GM12878 (cell line): ENCODE results near the gene PSME3IP1. TPM values are rescaled to one million over a fixed set of nuclear protein-coding genes. Genes with fewer than 3 reads are reported as not detected.

Source experiments
- BHLHE40 ChIP-seq, 2 experiments: fragments of 450-650 bp in 1 of 2; IDR thresholded peaks; 2 replicates each; pipeline ENCODE4 v1.6.1; 2011 to 2017; ENCODE audit warnings: low read depth in 2 of 2, borderline replicate concordance in 1 of 2, improper control_type of control experiment in 1 of 2, low read length in 1 of 2, mild to moderate bottlenecking in 1 of 2
- ESRRA ChIP-seq: IDR thresholded peaks from 2 replicates; pipeline ENCODE4 v1.6.1; 2012; ENCODE audit warnings: mild to moderate bottlenecking, low read length, improper control_type of control experiment
- EZH2 ChIP-seq: IDR thresholded peaks from 2 replicates; pipeline ENCODE4 v1.6.1; 2012; ENCODE audit warnings: low read depth, mild to moderate bottlenecking, control low read depth, inconsistent platforms, low read length, borderline replicate concordance; ENCODE audit not compliant: control insufficient read depth
- IKZF2 ChIP-seq, 2 experiments: fragments of 450-650 bp; IDR thresholded peaks; 2 replicates each; pipeline ENCODE4 v1.6.1; 2017; ENCODE audit warnings: mild to moderate bottlenecking in 2 of 2, moderate library complexity in 2 of 2
- IRF4 ChIP-seq: IDR thresholded peaks from 2 replicates; pipeline ENCODE4 v1.6.1; 2011; ENCODE audit warnings: low read depth, low read length
- MTA2 ChIP-seq: fragments of 450-650 bp; IDR thresholded peaks from 2 replicates; pipeline ENCODE4 v1.6.1; 2016; ENCODE audit warnings: low read depth, mild to moderate bottlenecking, moderate library complexity
- MXI1 ChIP-seq: fragments of 150-350 bp; IDR thresholded peaks from 2 replicates; pipeline ENCODE4 v1.6.1; 2011; ENCODE audit warnings: low read depth, mild to moderate bottlenecking, inconsistent platforms, low read length, improper control_type of control experiment
- NFIC ChIP-seq: IDR thresholded peaks from 2 replicates; pipeline ENCODE4 v1.6.1; 2012; ENCODE audit warnings: low read depth, mild to moderate bottlenecking, inconsistent platforms, low read length, moderate library complexity
- NFYA ChIP-seq: IDR thresholded peaks from 2 replicates; pipeline ENCODE4 v1.6.1; 2011; ENCODE audit warnings: low read depth, mild to moderate bottlenecking, low read length, improper control_type of control experiment, borderline replicate concordance
- NR2C2 ChIP-seq: IDR thresholded peaks from 2 replicates; pipeline ENCODE4 v1.6.1; 2011; ENCODE audit warnings: borderline replicate concordance, low read depth; ENCODE audit not compliant: control insufficient read depth, insufficient read length
- NR2F1 ChIP-seq: fragments of 450-650 bp; conservative IDR thresholded peaks from 2 replicates; pipeline ENCODE4 v1.6.1; 2017; ENCODE audit warnings: mild to moderate bottlenecking
- PAX5 ChIP-seq: IDR thresholded peaks from 2 replicates; pipeline ENCODE4 v1.6.1; 2011; ENCODE audit warnings: low read depth, low read length, borderline replicate concordance
- RAD21 ChIP-seq: IDR thresholded peaks from 2 replicates; pipeline ENCODE4 v1.6.1; 2011; ENCODE audit warnings: mild to moderate bottlenecking, low read depth, low read length, moderate library complexity; ENCODE audit not compliant: insufficient read depth
- RAD51 ChIP-seq: fragments of 450-650 bp; IDR thresholded peaks from 2 replicates; pipeline ENCODE4 v1.6.1; 2016; ENCODE audit warnings: moderate library complexity, mild to moderate bottlenecking, inconsistent platforms
- RCOR1 ChIP-seq: conservative IDR thresholded peaks from 2 replicates; pipeline ENCODE4 v1.6.1; 2012; ENCODE audit warnings: low read depth, low read length, improper control_type of control experiment
- RFX5 ChIP-seq: IDR thresholded peaks from 2 replicates; pipeline ENCODE4 v1.6.1; 2011; ENCODE audit warnings: low read depth, low read length, improper control_type of control experiment
- RUNX3 ChIP-seq: IDR thresholded peaks from 2 replicates; pipeline ENCODE4 v1.6.1; 2012; ENCODE audit warnings: low read length, inconsistent platforms
- SUZ12 ChIP-seq: fragments of 200-600 bp; sonication (generic); IDR thresholded peaks from one replicate; pipeline ENCODE4 v1.6.1; 2018; ENCODE audit warnings: antibody characterized with exemption, mild to moderate bottlenecking; ENCODE audit not compliant: unreplicated experiment
- TCF3 ChIP-seq: IDR thresholded peaks from 2 replicates; pipeline ENCODE4 v1.6.1; 2012; ENCODE audit warnings: low read depth, mild to moderate bottlenecking, low read length, borderline replicate concordance; ENCODE audit not compliant: insufficient read depth
- YY1 ChIP-seq: IDR thresholded peaks from 2 replicates; pipeline ENCODE4 v1.6.1; 2011; ENCODE audit warnings: low read depth, mild to moderate bottlenecking, low read length
- ZNF24 ChIP-seq: fragments of 450-650 bp; IDR thresholded peaks from 2 replicates; pipeline ENCODE4 v1.6.1; 2017; ENCODE audit warnings: antibody characterized with exemption, mild to moderate bottlenecking
- ZSCAN29 ChIP-seq: fragments of 450-650 bp; IDR thresholded peaks from 2 replicates; pipeline ENCODE4 v1.6.1; 2017; ENCODE audit warnings: mild to moderate bottlenecking, moderate library complexity
- polyA plus RNA-seq, 11 experiments: library from polyadenylated mRNA; depleted of rRNA in 4 of 11; unstranded in 6 of 11; stranded (reverse) in 5 of 11; fragments of >200 nt; fragmentation: Nextera tagmentation in 4 of 11; fragmentation: Illumina TruSeq in 1 of 11; extraction: Ambion mirVana in 4 of 11; extraction: Trizol in 1 of 11; gene quantifications; 1 replicate in 1 of 11; 2 replicates in 10 of 11; pipeline versions ENCODE4 v1.2.1 to v1.2.3, GENCODE V29; 2011 to 2016; ENCODE audit warnings: inconsistent platforms in 2 of 11, missing spikeins in 2 of 11, low read depth in 1 of 11
- total RNA-seq, 4 experiments: library from RNA; depleted of rRNA in 3 of 4; stranded (reverse); fragments of >200 nt in 3 of 4; fragmentation: Illumina TruSeq in 1 of 4; extraction: Trizol in 1 of 4; gene quantifications; 2 replicates each; pipeline versions ENCODE4 v1.2.1 to v1.2.3, GENCODE V29; 2013 to 2021
- TF ChIP-seq, protein P1 (sequence below): fragments of 450-650 bp; formaldehyde crosslinking; IDR thresholded peaks from 2 replicates; pipeline ENCODE4 v1.4.0; 2020; ENCODE audit warnings: mild to moderate bottlenecking, moderate library complexity
- TF ChIP-seq, protein P2 (sequence below): fragments of 450-650 bp; formaldehyde crosslinking; IDR thresholded peaks from 2 replicates; pipeline ENCODE4 v1.4.0; 2022; ENCODE audit warnings: mild to moderate bottlenecking, moderate library complexity
- TF ChIP-seq, protein P3 (sequence below): IDR thresholded peaks from 2 replicates; pipeline ENCODE4 v1.6.1; 2012; ENCODE audit warnings: low read depth, low read length, improper control_type of control experiment

PSME3IP1 gene
- total and polyA plus RNA-seq, 10 of the 15 experiments (the other 5 are each of a cell fraction or from before 2014, with no cell fraction given), result 67.9 to 174 (median 111) TPM

DNA sequence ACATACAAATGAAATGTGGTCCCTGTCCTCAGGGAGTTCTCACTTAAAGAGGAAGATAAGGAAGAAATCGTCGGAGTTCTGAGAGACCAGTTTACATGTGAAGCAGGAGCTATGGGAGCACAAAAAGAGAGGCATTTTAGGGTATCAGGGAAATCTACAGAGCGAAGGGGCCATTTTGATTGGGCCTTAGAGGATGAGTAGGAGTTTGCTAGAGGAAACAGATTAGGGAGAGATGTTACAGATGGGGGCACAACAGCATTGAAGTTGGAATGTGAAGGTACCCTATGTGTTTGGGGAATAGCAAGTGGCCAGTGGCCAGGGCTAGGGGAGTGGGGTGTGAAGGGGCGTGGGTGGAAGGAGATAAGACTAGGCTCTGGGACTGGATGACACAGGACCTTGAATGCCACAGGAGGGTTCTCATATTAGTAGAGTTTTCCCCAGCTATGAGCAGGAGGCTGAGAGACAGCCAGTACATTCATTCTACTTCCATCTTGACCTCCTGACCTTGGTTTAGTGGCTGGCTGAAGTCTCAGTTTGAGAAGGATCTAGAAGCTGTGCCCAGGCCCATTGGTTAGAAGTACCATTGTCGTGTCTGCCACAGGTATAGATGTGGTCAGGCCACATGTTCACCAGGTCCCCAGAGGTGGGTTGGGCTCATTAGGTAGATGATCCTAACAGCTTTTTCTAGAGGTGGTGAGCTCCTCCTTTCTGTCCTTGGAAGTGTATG, 58.6 kb downstream of the PSME3IP1 start (continued):
- TF ChIP-seq YY1 (no peak), BHLHE40 (IDR thresholded peaks at IDR 0.05; ENCODE audit: borderline replicate concordance in 1 of 2, low read depth in 2 of 2, low read length in 1 of 2) (peak in 1 of 2 experiments; percentile 39; a peak in 1 of 4 replicates), IRF4 (0 out of 2 replicates have a peak, but pooled peaks have one; percentile 10), NR2C2 (no peak), IKZF2 (IDR thresholded peaks at IDR 0.05) (peak; percentile 42 to 53; a peak in 2 of 4 replicates), EZH2 (no peak), ZNF24 (no peak), ZSCAN29 (no peak), ESRRA (no peak), NFIC (no peak), TCF3 (no peak), NFYA (no peak), MTA2 (peak; percentile 61; the same call in 1 of the 2 replicates), PAX5 (0 out of 2 replicates have a peak, but pooled peaks have one; percentile 4), SUZ12 (no peak), RAD21 (no peak), MXI1 (no peak), RUNX3 (peak; percentile 86), RFX5 (no peak), RAD51 (0 out of 2 replicates have a peak, but pooled peaks have one; percentile 23), NR2F1 (peak; percentile 90), RCOR1 (no peak)
- TF ChIP-seq, protein P1, sequence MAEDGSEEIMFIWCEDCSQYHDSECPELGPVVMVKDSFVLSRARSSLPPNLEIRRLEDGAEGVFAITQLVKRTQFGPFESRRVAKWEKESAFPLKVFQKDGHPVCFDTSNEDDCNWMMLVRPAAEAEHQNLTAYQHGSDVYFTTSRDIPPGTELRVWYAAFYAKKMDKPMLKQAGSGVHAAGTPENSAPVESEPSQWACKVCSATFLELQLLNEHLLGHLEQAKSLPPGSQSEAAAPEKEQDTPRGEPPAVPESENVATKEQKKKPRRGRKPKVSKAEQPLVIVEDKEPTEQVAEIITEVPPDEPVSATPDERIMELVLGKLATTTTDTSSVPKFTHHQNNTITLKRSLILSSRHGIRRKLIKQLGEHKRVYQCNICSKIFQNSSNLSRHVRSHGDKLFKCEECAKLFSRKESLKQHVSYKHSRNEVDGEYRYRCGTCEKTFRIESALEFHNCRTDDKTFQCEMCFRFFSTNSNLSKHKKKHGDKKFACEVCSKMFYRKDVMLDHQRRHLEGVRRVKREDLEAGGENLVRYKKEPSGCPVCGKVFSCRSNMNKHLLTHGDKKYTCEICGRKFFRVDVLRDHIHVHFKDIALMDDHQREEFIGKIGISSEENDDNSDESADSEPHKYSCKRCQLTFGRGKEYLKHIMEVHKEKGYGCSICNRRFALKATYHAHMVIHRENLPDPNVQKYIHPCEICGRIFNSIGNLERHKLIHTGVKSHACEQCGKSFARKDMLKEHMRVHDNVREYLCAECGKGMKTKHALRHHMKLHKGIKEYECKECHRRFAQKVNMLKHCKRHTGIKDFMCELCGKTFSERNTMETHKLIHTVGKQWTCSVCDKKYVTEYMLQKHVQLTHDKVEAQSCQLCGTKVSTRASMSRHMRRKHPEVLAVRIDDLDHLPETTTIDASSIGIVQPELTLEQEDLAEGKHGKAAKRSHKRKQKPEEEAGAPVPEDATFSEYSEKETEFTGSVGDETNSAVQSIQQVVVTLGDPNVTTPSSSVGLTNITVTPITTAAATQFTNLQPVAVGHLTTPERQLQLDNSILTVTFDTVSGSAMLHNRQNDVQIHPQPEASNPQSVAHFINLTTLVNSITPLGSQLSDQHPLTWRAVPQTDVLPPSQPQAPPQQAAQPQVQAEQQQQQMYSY (CRISPR knock-in tag), result no peak
- TF ChIP-seq, protein P2, sequence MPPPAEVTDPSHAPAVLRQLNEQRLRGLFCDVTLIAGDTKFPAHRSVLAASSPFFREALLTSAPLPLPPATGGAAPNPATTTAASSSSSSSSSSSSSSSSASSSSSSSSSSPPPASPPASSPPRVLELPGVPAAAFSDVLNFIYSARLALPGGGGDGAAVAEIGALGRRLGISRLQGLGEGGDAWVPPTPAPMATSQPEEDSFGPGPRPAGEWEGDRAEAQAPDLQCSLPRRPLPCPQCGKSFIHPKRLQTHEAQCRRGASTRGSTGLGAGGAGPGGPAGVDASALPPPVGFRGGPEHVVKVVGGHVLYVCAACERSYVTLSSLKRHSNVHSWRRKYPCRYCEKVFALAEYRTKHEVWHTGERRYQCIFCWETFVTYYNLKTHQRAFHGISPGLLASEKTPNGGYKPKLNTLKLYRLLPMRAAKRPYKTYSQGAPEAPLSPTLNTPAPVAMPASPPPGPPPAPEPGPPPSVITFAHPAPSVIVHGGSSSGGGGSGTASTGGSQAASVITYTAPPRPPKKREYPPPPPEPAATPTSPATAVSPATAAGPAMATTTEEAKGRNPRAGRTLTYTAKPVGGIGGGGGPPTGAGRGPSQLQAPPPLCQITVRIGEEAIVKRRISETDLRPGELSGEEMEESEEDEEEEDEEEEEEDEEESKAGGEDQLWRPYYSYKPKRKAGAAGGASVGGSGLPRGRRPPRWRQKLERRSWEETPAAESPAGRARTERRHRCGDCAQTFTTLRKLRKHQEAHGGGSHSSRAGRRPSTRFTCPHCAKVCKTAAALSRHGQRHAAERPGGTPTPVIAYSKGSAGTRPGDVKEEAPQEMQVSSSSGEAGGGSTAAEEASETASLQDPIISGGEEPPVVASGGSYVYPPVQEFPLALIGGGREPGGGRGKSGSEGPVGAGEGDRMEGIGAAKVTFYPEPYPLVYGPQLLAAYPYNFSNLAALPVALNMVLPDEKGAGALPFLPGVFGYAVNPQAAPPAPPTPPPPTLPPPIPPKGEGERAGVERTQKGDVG (CRISPR knock-in tag), result no peak
- TF ChIP-seq, protein P3, sequence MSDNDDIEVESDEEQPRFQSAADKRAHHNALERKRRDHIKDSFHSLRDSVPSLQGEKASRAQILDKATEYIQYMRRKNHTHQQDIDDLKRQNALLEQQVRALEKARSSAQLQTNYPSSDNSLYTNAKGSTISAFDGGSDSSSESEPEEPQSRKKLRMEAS, result no peak
